ENCODE data around the gene FSTL4. TPM values are rescaled to one million over a fixed set of nuclear protein-coding genes. Genes with fewer than 3 reads are reported as not detected.

Gene FSTL4
- total RNA-seq, 4 donors from 2014 or later, result 0.27 to 1.6 (median 0.35) TPM; not detected in 1

DNA sequence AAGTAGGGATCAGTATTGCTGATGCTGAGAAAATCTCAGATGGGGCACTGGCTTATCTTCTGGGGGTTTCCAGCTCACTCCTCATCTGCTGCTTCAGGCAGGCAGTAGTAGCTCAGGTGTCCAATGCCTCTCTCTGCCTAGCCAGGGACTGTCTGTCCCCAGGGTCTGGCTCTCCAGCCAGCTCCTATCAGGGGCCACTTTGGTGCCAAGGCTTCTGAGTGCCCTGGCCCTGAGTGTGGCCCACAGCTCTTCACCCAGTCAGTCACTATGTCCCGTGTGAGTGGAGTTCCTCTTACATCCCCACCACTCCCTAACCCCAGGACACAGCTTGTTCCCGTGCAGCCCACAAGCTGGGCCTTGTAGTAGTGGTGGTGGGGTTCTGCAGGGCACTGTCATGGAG lies 309.0 kb downstream of the FSTL4 start:
- DNase-seq, result no peak
- no peak overlapping the region for H3K27ac ChIP-seq
- H3K36me3 ChIP-seq, result no peaks in the 10 kb centered on the region
- H3K9me3 ChIP-seq, result no peaks in the 10 kb centered on the region
- TF ChIP-seq, protein P1, sequence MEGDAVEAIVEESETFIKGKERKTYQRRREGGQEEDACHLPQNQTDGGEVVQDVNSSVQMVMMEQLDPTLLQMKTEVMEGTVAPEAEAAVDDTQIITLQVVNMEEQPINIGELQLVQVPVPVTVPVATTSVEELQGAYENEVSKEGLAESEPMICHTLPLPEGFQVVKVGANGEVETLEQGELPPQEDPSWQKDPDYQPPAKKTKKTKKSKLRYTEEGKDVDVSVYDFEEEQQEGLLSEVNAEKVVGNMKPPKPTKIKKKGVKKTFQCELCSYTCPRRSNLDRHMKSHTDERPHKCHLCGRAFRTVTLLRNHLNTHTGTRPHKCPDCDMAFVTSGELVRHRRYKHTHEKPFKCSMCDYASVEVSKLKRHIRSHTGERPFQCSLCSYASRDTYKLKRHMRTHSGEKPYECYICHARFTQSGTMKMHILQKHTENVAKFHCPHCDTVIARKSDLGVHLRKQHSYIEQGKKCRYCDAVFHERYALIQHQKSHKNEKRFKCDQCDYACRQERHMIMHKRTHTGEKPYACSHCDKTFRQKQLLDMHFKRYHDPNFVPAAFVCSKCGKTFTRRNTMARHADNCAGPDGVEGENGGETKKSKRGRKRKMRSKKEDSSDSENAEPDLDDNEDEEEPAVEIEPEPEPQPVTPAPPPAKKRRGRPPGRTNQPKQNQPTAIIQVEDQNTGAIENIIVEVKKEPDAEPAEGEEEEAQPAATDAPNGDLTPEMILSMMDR (IDR thresholded peaks at IDR 0.05), result no peak
- TF ChIP-seq POLR2A (IDR thresholded peaks at IDR 0.05), result no peak
- no peaks in the 10 kb centered on the region for H3K27me3 ChIP-seq
- no peaks in the 10 kb centered on the region for H3K4me1 ChIP-seq
- H3K4me3 ChIP-seq, result no peak overlapping the region

GRCh38 chr5:133299728-133300127 lies 312.6 kb downstream of the FSTL4 start:
- TF ChIP-seq, protein P1 (IDR thresholded peaks at IDR 0.05), result no peak
- TF ChIP-seq POLR2A (IDR thresholded peaks at IDR 0.05), result no peak
- no peak overlapping the region for H3K27ac ChIP-seq
- H3K4me3 ChIP-seq, result no peak overlapping the region
- no peaks in the 10 kb centered on the region for H3K36me3 ChIP-seq
- H3K27me3 ChIP-seq, result no peaks in the 10 kb centered on the region
- H3K4me1 ChIP-seq, result no peaks in the 10 kb centered on the region
- DNase-seq, result no peak
- H3K9me3 ChIP-seq, result no peaks in the 10 kb centered on the region

GRCh38 chr5:133299021-133299420 lies 313.3 kb downstream of the FSTL4 start:
- Histone ChIP-seq H3K27me3 (no peaks in the 10 kb centered on the region), H3K27ac (no peak overlapping the region), H3K4me3 (no peak overlapping the region), H3K36me3 (no peaks in the 10 kb centered on the region), H3K4me1 (no peaks in the 10 kb centered on the region), H3K9me3 (no peaks in the 10 kb centered on the region)
- TF ChIP-seq POLR2A (IDR thresholded peaks at IDR 0.05), result no peak
- TF ChIP-seq, protein P1 (IDR thresholded peaks at IDR 0.05), result no peak
- DNase-seq, result no peak

DNA sequence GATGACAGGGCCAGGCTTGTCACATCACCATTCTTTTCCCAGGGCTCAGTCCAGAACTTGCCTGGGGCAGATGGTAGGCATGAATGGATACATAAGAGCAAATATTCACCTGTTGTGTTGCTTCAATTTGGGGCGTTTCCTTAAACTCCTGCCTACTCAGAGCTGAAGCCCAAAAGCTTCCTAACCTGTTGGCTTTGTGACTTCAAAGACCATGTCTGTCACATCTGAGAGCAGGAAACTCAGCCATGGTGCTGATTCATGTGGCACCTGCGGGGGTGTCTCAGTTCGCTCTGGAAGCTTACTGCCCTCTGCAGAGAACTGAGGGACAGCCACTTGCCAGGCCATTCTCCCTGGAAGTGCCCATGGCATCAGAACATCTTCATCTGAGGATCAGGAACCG lies 313.9 kb downstream of the FSTL4 start:
- no peak for TF ChIP-seq POLR2A (IDR thresholded peaks at IDR 0.05)
- TF ChIP-seq, protein P1 (IDR thresholded peaks at IDR 0.05), result no peak
- no peak overlapping the region for H3K27ac ChIP-seq
- no peaks in the 10 kb centered on the region for H3K36me3 ChIP-seq
- no peak overlapping the region for H3K4me3 ChIP-seq
- H3K27me3 ChIP-seq, result no peaks in the 10 kb centered on the region
- DNase-seq, result no peak
- no peaks in the 10 kb centered on the region for H3K9me3 ChIP-seq
- H3K4me1 ChIP-seq, result no peaks in the 10 kb centered on the region

DNA sequence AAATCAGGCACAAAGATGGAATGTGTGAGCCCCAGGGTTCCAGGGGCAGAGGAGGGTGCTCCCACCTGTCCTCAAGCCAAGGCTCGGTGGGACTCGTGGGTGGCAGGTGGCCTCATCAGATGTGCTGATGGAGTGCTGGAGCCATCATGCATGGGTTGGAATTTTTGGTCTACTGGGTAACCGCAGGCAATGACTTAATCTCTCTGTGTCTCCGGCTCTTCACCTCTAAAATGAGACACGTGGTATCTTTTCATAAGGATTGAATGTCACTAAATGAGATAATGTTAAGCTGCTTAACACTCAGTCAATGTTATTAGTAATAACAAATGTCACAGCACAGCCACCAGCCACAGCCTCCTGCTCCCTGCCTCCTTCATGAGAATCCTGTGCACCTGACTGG lies 315.0 kb downstream of the FSTL4 start:
- Histone ChIP-seq H3K4me3 (no peak overlapping the region), H3K27me3 (no peaks in the 10 kb centered on the region), H3K4me1 (no peaks in the 10 kb centered on the region), H3K36me3 (no peaks in the 10 kb centered on the region), H3K27ac (no peak overlapping the region), H3K9me3 (no peaks in the 10 kb centered on the region)
- TF ChIP-seq, protein P1 (IDR thresholded peaks at IDR 0.05), result no peak
- no peak for TF ChIP-seq POLR2A (IDR thresholded peaks at IDR 0.05)
- no peak for DNase-seq

DNA sequence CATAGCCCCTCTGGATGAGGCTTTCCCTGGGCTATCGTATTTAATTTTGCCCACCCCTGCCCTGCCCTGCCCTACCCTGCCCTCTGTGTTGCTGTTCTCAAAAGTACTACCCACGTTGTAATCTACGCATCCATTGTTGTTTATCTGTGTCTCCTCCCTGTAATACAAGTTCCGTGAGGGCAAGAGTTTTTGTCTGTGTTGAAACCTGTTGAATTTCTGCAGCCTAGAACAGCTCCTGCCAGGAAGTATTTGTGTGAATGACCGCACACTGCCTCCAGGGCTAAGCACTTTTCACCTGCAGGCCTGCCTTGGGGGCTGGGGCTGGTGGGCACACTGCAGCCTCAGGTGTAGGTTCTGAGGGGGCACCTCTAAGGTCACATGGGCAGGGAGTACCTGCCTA lies 315.7 kb downstream of the FSTL4 start:
- Histone ChIP-seq H3K4me1 (no peaks in the 10 kb centered on the region), H3K4me3 (no peak overlapping the region), H3K36me3 (no peaks in the 10 kb centered on the region), H3K9me3 (no peaks in the 10 kb centered on the region), H3K27ac (no peak overlapping the region), H3K27me3 (no peaks in the 10 kb centered on the region)
- DNase-seq, result no peak
- TF ChIP-seq, protein P1 (IDR thresholded peaks at IDR 0.05), result no peak
- TF ChIP-seq POLR2A (IDR thresholded peaks at IDR 0.05), result no peak

All from Peyer's patch (tissue), 4 donors.